COR-L47 (cell line): ENCODE measurements around the gene KNCN.

Source experiments
- DNase-seq: peaks from one replicate; lab custom pipeline; 2025; lab: John Stamatoyannopoulos, UW

KNCN gene

DNA sequence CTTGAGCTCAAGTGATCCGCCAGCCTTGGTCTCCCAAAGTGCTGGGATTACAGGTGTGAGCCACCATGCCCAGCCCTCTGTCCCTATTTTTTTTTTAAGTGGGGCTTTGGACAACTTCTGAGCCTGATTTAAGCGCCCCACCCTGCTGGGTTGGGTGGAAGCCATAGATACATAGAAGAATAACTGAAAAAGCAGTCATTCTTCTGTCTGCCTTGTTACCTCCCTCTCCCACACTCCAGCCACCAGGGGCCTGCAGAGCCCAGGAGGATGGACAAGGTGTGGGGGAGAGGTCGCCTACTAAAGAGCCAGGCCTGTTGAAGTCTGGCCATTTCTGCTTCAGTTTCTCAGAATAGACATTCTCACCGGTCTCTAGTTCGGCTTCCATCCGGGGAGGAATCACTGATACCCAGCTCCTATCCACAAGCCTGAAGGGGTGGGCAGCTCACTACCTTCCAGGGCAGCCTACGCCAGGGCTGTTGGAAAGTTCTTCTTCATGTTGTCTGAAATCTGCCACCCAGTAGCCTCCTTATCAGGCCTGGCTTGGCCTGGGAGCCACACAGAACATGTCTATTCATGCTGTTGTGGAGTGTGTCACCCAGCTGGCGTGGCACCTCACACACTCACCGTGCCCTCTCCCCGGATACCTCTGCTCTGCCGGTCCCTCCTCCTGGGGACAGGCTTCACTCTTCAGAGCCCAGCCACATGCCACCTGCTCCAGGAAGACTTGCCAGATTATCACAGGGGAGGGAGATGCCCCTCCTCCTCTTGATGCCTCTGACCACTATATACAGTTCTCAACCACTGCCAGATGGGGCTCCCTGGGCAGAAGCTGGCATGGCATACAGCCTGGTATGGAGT, 27.7 kb downstream of the KNCN start:
- no peak for DNase-seq

DNA sequence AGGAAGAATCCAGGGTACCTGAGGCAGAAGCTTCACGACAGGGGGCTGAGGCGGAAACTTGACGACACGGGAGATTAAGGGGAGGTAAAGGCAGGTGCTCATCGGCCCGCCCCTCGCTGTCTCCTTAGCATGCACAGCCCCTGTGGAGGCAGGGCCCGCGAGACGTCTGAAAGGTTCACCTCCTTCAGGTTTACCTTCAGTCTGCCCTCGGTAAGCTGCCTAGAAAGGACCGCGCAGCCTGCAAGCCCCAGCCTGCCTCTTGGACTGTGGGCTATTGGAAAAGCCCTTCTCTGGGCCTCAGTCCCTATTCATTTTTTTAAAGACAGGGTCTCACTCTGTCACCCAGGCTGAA, 28.5 kb downstream of the KNCN start:
- no peak for DNase-seq

DNA sequence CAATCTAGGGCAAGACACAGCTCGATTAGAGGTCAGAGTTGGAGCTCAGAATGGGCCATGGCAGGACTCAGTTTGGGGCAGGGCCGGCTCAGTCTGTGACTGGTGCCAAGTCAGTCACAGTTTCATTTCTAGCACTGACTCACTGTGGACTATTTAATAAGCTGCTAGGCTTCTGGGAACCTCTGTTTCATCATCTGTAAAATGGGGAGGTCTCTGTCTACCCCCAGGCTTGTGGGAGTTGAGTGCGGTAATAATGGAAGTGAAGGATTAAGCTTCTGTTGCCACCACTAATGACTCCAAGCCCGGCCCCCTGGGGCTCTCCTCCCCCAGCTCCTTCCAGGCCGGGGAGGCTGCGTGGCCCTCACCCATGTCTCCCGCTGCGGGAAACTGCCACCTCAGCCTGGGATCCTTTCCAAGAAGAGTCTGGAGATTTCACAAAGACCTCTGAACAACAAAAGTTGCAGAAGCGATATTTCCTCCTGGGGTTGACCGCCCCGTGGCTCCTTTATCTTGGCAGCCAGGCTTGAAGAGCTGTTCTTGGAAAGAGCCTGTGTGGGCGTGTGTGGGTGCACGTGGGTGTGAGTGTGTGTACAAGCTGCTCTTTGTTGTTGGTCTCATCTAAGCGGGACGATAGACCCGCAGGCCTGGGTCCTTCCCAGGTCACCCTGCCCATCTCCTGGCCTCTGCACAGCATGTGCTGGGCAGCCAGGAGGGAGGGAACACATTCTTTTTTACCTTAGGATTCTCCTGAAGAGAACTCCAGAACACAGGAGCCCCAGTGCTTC, 29.1 kb downstream of the KNCN start:
- no peak for DNase-seq

DNA sequence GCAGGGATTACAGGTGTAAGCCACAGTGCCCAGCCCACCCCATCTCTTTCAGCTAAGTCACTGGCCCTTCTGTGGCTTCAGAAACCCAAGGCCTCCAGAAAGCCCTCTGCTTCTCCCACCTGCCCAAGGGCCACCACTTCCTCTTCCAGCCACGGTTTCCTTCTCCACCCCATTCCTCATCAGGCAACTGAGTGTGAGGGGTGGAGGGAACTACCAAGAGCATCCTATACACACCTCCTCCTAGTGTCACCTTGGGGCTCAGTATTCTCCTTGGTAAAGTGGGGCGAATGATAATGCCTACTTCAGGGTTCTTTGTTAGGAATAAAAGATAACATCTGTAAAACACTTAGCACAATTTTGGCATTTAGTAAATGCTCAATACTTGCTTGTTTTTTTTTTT, 30.0 kb downstream of the KNCN start:
- DNase-seq: no peak

DNA sequence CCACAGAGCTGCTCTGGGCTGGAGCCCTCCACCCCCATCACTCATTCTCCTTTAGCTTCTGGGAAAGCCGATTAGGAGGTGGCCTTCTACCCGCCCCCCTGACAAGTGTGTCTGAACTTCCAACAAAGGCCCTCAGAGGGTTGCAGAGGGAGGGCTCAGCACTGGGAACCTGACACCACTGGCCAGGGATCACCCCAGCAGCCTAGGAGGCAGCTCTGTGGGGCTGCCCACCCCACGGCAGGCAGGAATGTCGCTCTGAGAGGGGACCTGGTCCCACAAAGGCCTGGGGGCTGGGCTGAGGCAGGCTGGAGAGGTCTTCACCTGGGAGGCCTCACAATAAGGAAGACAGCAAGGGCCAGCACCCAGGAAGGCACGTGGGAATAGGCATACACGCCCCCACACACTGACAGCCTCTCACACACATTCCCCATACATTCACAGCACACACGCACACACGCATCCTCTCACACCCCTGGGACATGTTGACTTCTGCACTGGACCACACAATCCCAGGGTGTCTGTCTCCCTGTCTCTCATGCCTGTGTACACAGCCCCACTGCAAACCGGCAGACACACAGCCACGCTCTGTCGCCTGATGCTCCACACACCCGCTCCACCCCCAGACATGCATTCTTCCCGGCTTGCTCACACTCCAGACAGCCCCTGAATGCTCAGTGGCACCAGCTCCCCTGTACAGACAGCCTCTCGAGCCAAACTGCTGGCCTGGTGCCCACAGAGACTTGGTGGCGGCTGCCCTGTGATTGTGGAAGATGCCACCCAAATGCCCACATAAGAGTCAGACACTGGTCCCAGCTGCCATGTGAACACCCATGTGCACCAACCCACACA, 31.2 kb downstream of the KNCN start:
- no peak for DNase-seq

DNA sequence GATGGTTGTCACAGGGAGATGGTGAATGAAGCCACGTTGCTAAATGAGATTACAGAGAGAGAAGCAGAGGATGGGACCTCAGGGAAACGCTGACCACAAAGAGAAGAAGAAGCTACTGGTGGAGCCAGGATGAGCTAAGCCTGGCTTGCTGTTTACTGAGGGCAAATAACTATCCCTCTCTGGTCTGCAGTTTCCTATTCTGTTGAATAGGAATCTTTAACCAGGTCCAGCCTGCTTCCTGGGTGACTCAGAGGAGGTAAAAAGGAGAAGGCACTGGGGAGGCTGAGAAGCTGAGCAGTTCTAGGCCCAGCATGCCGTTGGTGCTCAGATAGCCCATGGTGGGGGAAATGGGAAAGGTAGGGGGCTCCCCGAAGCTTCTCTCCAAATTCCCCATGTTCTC, 32.2 kb downstream of the KNCN start:
- DNase-seq: no peak

DNA sequence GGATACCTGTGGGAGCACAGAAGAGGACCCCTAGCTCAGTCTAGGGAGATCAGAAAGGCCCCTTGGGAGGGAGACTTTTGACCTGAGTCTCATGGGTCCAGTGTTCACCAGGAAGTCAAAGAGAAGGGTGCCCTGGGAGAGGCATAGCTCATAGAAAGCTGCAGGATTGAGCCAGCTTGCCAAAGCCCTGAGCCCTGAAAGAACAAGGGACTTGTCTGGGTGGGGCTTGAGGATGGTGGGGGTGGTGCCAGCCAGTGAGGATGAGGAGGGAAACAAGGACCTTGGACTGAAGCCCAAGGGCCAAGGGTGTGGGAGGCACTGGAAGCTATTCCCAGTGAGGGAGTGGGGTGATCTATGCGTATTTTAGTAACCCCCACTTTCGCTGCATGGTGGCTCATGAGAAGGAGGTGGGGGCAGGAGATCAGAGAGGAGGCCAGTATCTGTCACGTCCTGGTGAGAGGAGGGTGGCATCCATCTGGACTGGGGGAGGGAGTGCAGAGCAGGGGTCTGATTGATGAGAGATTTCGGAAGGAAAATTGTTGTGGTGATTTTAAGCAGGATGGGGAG, 33.4 kb downstream of the KNCN start:
- DNase-seq: no peak

DNA sequence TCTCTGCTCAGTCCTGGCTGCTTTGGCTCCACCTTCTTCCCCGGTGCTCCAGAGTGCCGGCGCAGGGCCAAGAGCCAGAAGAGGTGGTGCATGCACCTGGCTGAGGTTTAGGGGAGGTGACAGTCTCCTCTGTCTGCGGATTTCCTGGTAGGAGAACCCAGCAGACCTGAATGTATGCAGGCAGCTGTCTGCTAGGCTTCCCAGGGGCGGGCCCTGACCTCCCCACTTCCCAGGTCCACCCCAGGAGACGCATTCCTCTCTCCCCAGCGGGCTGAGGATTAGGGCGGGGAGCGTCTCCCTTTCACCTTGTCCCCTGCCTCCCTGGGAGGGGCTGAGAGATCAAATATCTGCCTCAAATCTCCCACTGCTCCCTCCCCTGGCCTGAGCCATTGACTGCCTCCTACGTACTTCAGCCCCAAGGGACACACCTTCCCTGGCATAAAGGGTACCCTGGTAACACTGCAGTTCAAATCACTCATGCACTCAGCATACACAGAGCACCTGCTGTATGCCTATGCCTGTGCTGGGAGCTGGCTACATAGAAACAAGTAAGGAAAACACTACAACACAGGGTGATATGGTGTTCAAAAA, 34.3 kb downstream of the KNCN start:
- peak; percentile 30 for DNase-seq

DNA sequence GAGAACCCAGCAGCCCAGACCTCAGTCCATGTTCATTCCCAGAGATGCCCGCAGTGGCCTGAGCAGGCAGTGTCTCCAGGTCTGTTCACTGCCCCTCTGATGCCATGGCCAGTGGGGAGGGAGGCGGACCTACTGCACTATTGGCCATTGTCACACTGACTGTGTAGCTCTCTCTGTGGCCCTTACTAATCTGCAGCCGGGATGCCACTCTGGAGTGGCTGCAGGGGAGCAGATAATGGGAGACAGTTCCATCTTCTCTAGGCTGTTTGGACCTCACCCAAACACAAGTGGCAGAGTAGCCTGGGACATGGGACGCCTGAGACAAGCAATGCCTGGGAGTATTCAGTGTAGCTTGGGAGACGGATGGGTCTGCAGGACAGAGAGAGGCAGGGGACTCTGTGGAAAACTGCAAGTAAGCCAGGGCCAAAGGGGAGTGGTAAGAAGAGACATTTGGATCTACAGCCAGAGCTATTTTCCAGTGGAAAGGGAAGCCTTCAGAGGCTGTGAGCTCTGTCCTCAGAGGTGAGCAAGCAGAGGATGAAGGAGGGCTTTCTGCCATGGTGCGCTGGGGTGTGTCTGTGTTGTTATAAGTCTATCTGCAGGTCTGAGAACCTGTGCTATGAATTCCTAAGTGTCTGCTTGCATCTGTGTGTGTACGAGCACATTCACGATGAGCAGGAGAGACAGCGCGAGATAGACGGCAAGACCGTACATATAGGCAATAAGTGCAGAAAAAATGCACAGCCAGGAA, 35.1 kb downstream of the KNCN start:
- DNase-seq: no peak

DNA sequence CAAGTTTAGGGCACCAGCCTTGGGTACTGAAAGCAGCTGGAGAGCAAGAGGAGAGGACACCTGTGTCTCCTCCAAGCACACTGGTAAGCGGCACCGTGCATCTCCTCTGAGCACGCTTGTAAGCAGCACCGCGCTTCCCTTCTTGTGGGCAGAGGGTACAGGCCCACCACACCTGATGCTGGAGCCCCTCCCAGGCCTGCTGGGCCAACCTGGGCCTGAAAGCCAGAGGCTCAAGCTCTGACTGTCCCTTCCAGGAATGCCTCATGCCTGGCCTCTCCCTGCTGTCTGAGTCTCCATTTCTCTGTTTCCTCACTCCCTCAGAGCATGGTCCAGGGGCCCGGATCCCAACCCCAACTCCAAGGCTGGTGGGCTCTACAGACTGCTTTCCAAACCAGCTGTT, 35.9 kb downstream of the KNCN start:
- DNase-seq: no peak

DNA sequence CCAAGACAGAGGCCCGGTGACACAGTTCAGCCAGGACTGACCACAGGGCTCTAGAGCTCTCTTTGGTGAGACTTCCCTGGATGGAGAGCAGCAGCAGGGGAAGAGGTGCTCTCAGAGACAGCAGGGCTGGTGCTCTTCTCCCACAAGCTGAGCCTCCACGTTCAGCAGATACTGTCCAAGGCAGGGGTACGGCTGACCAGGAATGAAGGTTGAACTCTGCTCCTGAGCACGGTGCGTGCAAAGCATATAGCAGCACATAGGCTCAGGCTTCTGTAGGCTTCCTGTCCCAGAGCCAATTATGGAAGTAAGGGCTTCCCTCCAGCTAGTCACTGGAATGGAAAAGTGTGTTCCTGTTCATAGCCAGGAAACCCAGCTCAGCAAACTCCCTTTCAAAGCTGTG, 37.9 kb downstream of the KNCN start:
- no peak for DNase-seq

DNA sequence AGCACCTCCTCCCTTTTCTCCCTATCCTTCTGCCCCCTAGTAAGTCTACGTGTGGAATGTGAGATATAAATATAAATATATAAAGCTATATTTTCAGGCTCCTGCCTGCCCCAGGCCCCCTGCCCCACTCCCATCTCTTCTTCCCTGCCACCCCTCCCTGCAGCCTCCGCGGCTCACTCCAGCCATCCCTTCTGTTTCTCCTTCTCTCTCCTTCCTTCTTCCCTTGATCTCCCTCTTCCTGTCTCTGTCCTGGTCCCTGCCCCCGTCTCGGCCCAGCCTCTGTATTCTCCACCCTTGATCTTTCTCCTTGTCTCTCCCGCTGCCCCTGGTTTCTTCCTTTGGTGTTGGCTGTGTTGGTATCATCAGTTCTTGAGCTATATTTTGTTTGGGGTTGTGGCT, 38.7 kb downstream of the KNCN start:
- no peak for DNase-seq

DNA sequence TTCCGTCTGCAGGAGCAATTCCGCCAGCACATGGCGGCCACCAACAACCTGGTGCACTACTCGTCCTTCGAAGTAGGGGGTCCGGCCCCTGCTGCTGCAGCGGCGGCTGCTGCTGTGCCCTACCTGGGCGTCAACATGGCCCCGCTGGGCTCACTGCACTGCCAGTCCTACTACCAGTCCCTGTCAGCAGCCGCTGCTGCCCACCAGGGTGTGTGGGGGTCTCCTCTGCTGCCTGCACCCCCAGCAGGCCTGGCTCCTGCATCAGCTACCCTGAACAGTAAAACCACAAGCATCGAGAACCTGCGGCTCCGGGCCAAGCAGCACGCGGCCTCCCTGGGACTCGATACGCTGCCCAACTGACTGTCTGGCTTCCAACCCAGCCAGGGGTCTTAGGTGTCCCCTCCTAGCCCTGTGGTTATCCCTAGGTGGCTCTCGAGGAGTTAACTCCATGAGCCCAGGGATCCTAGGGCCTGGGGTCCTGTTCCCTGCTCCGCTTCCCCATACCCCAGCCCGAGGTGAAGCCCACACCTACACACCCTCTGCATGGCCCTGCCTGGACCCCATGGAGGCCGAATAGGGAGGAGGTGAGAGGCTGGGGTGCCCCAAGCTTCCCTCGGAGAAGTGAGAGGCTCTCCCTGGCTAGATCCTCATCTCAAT, 39.2 kb downstream of the KNCN start:
- DNase-seq: no peak

DNA sequence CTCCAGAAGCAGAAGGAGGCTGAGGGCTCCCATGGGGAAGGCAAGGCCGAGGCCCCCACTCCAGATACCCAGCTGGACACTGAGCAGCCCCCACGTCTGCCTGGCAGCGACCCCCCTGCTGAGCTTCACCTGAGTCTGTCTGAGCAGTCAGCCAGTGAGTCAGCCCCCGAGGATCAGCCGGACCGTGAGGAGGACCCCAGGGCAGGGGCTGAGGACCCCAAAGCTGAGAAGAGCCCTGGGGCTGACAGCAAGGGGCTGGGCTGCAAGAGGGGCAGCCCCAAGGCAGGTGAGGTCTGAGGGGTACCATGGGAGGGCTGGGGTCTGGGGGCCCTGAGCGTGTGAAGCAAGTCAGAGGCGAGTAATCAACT, 40.5 kb downstream of the KNCN start:
- no peak for DNase-seq

DNA sequence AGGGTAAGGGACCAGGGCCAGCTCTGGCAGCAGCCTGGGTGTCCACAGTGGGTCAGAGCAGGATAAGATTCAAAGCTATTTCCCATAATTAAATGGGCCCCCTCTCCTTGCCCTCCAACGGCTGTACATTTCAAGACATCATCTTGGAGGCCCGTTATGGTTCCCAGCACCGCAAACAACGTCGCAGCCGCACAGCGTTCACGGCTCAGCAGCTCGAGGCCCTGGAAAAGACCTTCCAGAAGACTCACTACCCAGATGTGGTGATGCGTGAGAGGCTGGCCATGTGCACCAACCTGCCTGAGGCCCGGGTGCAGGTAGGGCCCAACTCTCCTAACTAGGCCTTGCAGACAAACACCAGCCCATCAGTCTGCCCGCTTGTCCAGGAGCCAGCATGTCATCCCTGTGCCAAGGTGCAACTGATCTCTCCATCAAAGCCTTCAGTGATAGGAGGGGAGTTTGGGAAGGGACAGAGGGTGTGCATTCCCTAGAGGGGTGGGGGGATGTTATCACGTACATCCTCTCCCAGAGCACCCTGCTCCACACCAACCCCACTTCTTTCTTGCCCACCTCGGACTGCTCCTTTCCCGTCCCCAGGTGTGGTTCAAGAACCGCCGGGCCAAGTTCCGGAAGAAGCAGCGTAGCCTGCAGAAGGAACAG, 41.0 kb downstream of the KNCN start:
- DNase-seq: no peak

DNA sequence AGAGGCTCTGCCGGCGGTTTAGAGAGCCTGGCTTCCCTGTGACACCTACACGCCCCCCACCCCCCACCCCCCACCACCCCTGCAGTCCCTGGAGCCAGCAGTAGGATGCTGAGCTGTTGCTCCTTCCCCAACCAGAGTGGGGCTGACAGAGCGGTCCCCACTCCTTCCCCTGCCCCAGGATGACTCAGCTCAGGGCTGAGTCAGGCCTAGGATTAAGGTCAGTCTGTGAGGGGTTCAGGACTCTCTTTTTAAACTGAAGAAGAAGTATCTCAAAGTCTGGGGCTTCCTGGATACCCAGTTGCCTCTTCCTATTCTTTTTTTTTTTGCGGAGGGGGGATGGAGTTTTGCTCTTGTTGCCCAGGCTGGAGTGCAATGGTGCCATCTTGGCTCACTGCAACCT, 42.7 kb downstream of the KNCN start:
- no peak for DNase-seq

DNA sequence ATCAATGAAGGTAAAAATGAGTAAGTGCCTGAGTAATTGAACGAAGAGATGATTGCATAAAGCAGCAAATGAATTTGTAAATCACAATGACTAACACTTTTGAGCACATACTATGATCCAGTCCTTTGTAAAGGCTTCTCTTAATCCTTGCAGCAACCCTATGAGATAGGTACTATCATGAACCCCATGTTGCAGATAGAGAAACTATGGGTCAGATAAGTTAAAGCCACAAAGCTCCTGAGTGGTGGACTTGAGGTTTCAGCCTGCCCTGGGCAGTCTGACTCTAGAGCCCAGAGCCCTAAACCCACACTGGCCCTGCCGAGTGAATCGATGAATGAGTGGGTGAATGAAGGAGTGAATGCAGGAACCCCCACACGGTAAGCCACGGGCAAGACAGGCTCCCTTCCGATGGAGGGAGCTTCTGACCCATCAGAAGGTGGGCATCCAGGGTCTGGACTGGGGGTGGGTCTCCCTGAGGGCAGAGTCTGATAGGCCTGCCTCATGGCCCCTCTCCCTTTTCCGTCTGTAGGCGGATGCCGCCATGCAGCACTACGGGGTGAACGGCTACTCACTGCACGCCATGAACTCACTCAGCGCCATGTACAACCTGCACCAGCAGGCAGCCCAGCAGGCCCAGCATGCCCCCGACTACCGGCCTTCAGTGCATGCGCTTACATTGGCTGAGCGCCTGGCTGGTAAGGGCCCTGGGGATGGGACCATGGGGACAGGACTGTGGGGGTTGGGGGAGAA, 44.8 kb downstream of the KNCN start:
- no peak for DNase-seq

DNA sequence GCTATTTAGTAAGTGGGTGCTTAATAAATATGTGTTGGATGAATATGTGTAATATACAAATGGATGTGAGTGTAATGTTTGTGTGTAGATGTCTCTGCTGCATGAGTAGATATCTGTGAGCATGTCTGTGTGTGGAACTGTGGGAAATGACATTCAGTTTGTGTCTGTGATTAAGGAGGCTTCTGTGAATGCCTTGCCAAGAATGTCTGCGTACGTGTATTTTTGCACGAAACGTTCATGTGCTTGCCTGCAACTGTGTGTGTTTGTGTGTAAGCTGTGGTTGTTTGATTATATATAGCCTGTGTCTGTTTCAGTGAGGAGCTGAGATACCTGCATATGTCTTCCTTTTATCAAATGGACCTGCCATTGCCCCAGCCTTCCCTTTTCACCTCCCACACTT, 48.0 kb downstream of the KNCN start:
- no peak for DNase-seq

DNA sequence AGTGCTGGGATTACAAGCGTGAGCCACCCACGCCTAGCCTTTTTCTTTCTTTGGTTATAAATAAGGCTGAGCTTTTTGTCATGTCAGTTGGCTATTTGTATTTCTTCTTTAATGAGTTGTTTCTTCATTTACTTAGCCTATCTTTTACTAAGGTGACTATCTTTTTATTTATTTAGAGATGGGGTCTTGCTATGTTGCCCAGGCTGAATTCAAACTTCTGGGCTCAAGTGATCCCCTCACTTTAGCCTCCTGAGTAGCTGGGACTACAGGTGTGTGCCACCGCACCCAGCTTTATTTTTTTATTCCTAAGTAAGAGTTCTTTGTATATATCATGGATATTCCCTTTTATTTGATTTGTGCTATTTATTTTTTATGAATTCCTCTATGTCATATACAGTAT, 49.9 kb downstream of the KNCN start:
- DNase-seq: no peak
